ENCODE measurements around the gene RPUSD3.

DNA sequence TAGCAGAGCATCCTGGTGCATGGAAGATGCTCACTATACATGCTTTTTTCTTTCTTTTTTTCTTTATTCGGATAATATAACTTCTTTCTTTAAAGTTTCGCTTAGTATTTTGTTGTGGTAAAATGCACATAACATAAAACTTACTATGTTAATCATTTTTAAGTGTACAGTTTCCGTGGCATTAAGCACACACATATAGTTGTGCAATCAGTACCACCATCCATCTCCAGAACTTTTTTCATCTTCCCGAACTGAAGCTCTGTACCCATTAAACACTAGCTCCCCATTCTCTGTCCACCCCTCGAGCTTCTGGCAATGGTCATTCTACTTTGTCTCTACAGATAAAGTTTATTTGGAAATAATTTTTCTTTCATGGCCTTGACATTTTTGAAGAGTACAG is 45.6 kb upstream of the RPUSD3 start:
- TF ChIP-seq, protein P1, sequence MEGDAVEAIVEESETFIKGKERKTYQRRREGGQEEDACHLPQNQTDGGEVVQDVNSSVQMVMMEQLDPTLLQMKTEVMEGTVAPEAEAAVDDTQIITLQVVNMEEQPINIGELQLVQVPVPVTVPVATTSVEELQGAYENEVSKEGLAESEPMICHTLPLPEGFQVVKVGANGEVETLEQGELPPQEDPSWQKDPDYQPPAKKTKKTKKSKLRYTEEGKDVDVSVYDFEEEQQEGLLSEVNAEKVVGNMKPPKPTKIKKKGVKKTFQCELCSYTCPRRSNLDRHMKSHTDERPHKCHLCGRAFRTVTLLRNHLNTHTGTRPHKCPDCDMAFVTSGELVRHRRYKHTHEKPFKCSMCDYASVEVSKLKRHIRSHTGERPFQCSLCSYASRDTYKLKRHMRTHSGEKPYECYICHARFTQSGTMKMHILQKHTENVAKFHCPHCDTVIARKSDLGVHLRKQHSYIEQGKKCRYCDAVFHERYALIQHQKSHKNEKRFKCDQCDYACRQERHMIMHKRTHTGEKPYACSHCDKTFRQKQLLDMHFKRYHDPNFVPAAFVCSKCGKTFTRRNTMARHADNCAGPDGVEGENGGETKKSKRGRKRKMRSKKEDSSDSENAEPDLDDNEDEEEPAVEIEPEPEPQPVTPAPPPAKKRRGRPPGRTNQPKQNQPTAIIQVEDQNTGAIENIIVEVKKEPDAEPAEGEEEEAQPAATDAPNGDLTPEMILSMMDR (IDR thresholded peaks at IDR 0.05; ENCODE audit: extremely low read depth in 1 of 2, insufficient read depth in 1 of 2, low read depth in 1 of 2, low read length in 2 of 2), result no peak
- TF ChIP-seq POLR2A (IDR thresholded peaks at IDR 0.05; ENCODE audit: low read depth, low read length) (no peak), EZH2 (IDR thresholded peaks at IDR 0.05; ENCODE audit: borderline replicate concordance, low read depth, low read length, severe bottlenecking) (no peak), POLR2AphosphoS5 (IDR thresholded peaks at IDR 0.05; ENCODE audit: insufficient read depth, low read depth, low read length) (no peak), JUN (IDR thresholded peaks at IDR 0.05; ENCODE audit: borderline replicate concordance, insufficient read depth, insufficient read length, low read depth) (no peak), GATA2 (IDR thresholded peaks at IDR 0.05; ENCODE audit: insufficient read depth, insufficient read length, low read depth, low read length) (no peak), MYC (IDR thresholded peaks at IDR 0.05; ENCODE audit: low read depth, low read length) (no peak)

All from endothelial cell of umbilical vein (primary cell).